KMS-11 (cell line): Measurements from ENCODE around the gene PVALEF.

Experiments
- H2AFZ ChIP-seq: fragments of 200-600 bp; sonication (generic); 2 replicates; pipeline ENCODE4 v1.6.1; 2016; ENCODE audit warnings: antibody characterized with exemption, mixed run types, low read depth
- H3K27ac ChIP-seq: fragments of 200-600 bp; sonication (generic); 2 replicates; pipeline ENCODE4 v1.6.1; 2016; ENCODE audit warnings: mild to moderate bottlenecking, mixed run types
- H3K27me3 ChIP-seq: fragments of 200-600 bp; sonication (generic); 2 replicates; pipeline ENCODE4 v1.6.1; 2017; ENCODE audit warnings: mild to moderate bottlenecking, low read depth, mixed run types, moderate library complexity; ENCODE audit not compliant: insufficient read depth
- H3K36me3 ChIP-seq: fragments of 200-600 bp; sonication (generic); 2 replicates; pipeline ENCODE4 v1.6.1; 2017; ENCODE audit warnings: mild to moderate bottlenecking, mixed run types; ENCODE audit not compliant: insufficient read depth
- H3K4me1 ChIP-seq: fragments of 200-600 bp; sonication (generic); 2 replicates; pipeline ENCODE4 v1.6.1; 2016; ENCODE audit warnings: mild to moderate bottlenecking, low read depth, mixed run types; ENCODE audit not compliant: poor library complexity, severe bottlenecking
- H3K4me2 ChIP-seq: fragments of 200-600 bp; sonication (generic); 2 replicates; pipeline ENCODE4 v1.7.0; 2016; ENCODE audit warnings: mild to moderate bottlenecking, mixed run types
- H3K4me3 ChIP-seq: fragments of 200-600 bp; sonication (generic); IDR thresholded peaks from 2 replicates; pipeline ENCODE4 v1.6.1; 2017; ENCODE audit warnings: low read depth, low read length, mixed read lengths; ENCODE audit not compliant: insufficient read depth
- H3K79me2 ChIP-seq: fragments of 200-600 bp; sonication (generic); 2 replicates; pipeline ENCODE4 v1.6.1; 2016; ENCODE audit warnings: low read depth, mixed run types; ENCODE audit not compliant: insufficient read depth
- H3K9ac ChIP-seq: fragments of 200-600 bp; sonication (generic); 2 replicates; pipeline ENCODE4 v1.6.1; 2016; ENCODE audit warnings: mild to moderate bottlenecking, mixed run types
- H4K20me1 ChIP-seq: fragments of 200-600 bp; sonication (generic); 2 replicates; pipeline ENCODE4 v1.6.1; 2016; ENCODE audit warnings: mild to moderate bottlenecking, mixed run types; ENCODE audit not compliant: insufficient read depth
- TF ChIP-seq, protein P1 (sequence below): fragments of 200-600 bp; sonication (generic); conservative IDR thresholded peaks from 2 replicates; pipeline ENCODE4 v1.6.1; 2017; ENCODE audit warnings: low read depth, mild to moderate bottlenecking, antibody characterized with exemption, low read length, moderate library complexity, mixed read lengths

Gene PVALEF

DNA sequence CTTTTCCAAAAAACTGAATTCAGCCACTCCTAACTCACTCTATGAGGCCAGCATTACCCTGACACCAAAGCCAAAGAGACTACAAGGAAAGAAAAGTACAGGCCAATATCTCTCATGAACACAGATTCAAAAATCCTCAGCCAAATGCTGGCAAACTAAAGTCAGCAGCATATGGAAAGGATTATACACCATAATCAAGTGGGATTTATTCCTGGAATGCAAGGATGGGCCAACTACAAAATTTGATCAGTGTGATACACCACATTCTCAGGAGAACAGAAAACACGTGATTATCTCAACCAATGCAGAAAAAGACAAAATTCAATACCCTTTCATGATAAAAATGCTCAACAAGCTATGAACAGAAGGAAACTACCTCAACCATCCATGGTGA, 8.5 kb downstream of the PVALEF start:
- Histone ChIP-seq H3K27ac (no peak overlapping the region), H3K9ac (no peak overlapping the region), H3K36me3 (no peaks in the 10 kb centered on the region), H4K20me1 (no peaks in the 10 kb centered on the region), H3K4me3 (no peak overlapping the region), H3K4me1 (no peaks in the 10 kb centered on the region), H3K27me3 (peaks cover 95% of the 10 kb centered on the region), H3K4me2 (no peak overlapping the region), H2AFZ (no peak overlapping the region), H3K79me2 (no peaks in the 10 kb centered on the region)
- TF ChIP-seq, protein P1, sequence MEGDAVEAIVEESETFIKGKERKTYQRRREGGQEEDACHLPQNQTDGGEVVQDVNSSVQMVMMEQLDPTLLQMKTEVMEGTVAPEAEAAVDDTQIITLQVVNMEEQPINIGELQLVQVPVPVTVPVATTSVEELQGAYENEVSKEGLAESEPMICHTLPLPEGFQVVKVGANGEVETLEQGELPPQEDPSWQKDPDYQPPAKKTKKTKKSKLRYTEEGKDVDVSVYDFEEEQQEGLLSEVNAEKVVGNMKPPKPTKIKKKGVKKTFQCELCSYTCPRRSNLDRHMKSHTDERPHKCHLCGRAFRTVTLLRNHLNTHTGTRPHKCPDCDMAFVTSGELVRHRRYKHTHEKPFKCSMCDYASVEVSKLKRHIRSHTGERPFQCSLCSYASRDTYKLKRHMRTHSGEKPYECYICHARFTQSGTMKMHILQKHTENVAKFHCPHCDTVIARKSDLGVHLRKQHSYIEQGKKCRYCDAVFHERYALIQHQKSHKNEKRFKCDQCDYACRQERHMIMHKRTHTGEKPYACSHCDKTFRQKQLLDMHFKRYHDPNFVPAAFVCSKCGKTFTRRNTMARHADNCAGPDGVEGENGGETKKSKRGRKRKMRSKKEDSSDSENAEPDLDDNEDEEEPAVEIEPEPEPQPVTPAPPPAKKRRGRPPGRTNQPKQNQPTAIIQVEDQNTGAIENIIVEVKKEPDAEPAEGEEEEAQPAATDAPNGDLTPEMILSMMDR: no peak

DNA sequence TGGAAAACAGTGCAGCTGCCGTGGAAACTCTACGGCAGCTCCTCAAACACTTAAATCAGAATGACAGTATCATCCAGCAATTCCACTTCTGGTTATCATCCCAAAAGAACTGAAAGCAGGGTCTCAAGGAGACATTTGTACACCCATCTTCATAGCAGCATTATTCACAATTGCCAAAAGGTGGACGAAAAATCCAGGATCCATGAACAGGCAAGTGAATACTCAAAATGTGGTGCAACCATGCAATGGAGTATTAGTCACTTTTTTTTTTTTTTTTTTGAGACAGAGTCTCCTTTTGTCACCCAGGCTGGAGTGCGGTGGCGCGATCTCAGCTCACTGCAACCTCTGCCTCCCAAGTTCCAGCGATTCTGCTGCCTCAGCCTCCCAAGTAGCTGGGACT, 11.4 kb downstream of the PVALEF start:
- H2AFZ ChIP-seq: no peak overlapping the region
- no peaks in the 10 kb centered on the region for H3K4me1 ChIP-seq
- H3K27me3 ChIP-seq: peaks cover 96% of the 10 kb centered on the region
- no peaks in the 10 kb centered on the region for H3K36me3 ChIP-seq
- H3K4me2 ChIP-seq: no peak overlapping the region
- no peak overlapping the region for H3K9ac ChIP-seq
- H3K27ac ChIP-seq: no peak overlapping the region
- H3K79me2 ChIP-seq: no peaks in the 10 kb centered on the region
- TF ChIP-seq, protein P1: no peak
- no peak overlapping the region for H3K4me3 ChIP-seq
- H4K20me1 ChIP-seq: no peaks in the 10 kb centered on the region

DNA sequence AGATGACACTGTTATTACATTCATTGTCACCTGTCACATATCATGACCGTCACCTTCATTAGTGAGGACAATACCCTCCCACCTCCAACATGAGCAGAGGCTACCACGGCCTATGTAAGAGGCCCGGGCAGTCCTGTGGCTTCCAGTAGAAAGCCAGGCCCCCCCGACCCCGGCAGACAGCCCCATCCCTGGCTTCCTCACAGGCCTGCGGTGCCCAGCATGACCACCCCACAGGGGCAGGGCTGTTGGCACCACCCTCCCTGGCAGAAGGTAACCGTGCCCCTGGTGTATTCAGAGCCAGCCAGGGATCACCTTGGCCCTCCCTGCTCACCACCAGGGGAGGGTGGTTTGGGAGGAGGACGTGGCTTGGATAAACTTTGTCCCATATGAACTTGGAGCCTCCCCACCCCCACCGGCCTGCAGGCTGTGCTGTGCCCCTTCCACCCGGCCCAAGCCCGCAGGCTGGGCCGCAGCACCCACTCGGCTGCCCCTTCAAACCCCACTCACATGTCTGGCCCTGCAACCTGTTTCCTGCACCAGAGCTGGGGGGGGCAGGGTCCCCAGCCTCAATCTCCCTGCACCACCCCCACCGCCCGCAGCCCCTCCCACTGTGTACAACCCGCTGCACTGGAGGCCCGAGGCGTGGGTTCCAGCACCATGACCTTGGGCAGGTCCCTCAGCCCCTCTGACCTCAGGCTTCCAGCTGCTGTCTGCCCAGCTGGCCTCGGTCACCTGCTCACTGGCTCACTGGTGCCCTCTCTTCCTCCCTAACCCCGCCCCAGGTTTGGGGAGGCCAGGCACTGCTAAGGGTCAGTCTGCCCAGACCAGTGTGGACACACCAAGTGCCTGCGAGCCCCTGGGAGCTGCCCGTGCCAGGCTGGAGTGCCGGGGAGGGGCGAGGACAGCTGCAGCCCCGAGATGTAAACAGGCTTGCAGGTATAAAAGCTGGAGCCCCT, 13.1 kb downstream of the PVALEF start:
- Histone ChIP-seq H3K4me1 (no peaks in the 10 kb centered on the region), H3K79me2 (no peaks in the 10 kb centered on the region), H3K9ac (no peak overlapping the region), H3K36me3 (no peaks in the 10 kb centered on the region), H3K4me3 (no peak overlapping the region), H2AFZ (no peak overlapping the region), H4K20me1 (no peaks in the 10 kb centered on the region), H3K4me2 (no peak overlapping the region), H3K27me3 (peaks cover 96% of the 10 kb centered on the region), H3K27ac (no peak overlapping the region)
- TF ChIP-seq, protein P1: no peak

DNA sequence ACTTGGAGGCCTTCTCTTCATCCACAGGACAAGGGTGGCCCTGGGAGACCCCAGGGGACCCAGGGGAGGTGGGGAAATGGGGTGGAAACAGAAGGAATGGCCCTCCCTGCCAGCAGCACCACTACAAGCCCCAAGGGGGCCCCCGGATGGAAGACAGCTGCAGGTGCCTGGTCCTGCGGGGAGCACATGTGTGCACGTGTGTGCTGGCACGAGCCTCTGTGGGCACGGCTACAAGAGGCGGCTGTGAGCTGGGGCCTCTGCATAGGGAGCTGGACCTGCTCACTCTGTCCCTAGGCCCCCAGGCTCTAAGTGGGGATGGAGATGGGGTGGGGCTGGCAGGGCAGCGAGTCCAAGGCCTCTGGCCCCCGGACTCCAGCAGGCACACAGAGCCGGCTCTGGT, 13.9 kb downstream of the PVALEF start:
- Histone ChIP-seq H3K9ac (no peak overlapping the region), H3K4me1 (no peaks in the 10 kb centered on the region), H3K36me3 (no peaks in the 10 kb centered on the region), H2AFZ (no peak overlapping the region), H3K79me2 (no peaks in the 10 kb centered on the region), H3K4me3 (no peak overlapping the region), H4K20me1 (no peaks in the 10 kb centered on the region), H3K27me3 (peaks cover 96% of the 10 kb centered on the region), H3K27ac (no peak overlapping the region), H3K4me2 (no peak overlapping the region)
- TF ChIP-seq, protein P1: no peak
